Measurements from ENCODE around the gene APBB2.

The APBB2 gene

DNA sequence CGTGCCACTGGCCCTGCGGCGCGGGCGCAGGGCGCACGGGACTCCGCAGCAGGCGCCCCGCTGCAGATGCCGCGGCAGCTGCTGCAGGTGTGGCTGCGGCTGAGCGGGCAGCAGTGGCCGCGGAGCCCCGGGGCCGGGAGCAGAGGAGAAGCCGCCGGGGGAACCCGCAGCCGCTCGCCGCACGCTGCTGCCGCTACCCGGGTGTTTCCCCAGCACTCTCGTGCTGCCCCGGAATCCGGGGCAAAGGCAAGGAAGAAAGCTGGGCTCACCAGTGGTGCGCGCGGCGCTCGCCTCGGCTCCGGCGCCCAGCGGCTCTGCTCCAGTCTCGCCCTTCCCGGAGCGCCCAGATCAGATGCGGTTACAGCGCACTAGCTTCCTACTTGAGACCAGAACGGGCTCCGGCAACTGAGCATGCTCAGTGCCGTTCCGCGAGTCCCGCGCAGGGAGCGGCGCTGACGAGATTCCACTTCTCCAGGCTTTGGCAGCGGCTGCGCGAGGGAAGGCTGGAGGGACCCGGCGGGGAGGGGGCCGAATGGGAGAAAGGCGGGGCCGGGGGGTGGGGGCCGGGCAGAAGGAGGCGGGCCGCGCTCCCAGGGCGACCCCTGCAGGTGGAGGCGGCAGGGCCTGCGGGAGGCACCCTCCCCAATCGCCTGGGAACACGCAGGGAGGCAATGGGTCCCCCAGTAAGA is at the start of gene APBB2:
APBB2 (minus strand) TSS at position 407 of the 689 bp plus-strand sequence. CDS start 181,288 bp downstream, outside the sequence.
- Histone ChIP-seq H3K9me3 (ENCODE audit: control insufficient read depth, insufficient read depth, low read length) (no peaks in the 10 kb centered on the region), H3K36me3 (ENCODE audit: control insufficient read depth, insufficient read depth, low read length) (no peaks in the 10 kb centered on the region)

DNA sequence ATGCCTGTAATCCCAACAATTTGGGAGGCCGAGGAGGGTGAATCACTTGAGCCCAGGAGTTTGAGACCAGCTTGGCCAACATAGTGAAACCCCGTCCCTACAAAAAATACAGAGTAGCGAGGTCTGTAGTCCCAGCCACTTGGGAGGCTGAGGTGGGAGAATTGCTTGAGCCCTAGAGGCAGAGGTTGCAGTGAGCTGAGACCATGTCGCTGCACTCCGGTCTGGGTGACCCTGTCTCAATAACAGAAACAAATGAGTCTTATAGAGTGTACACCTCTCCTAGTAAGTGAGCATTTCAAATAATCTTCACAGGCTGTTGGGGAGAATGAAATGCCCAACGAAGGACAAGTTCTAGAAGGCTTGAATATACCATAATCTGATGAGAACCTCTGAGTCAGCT is 47.9 kb upstream of the APBB2 start:
- Histone ChIP-seq H3K9ac (ENCODE audit: low read depth, low read length) (no peak overlapping the region), H3K4me3 (ENCODE audit: low read depth, low read length) (no peak overlapping the region), H3K4me1 (ENCODE audit: control insufficient read depth, insufficient read depth, low read length) (peaks cover 10% of the 10 kb centered on the region), H3K9me3 (ENCODE audit: control insufficient read depth, insufficient read depth, low read length) (no peaks in the 10 kb centered on the region), H3K36me3 (ENCODE audit: control insufficient read depth, insufficient read depth, low read length) (peaks cover 57% of the 10 kb centered on the region), H3K27me3 (ENCODE audit: control insufficient read depth, insufficient read depth, low read length) (no peaks in the 10 kb centered on the region)

More for the DNA sequence above, at the start of gene APBB2:
- H3K4me1 ChIP-seq (ENCODE audit: control insufficient read depth, insufficient read depth, low read length) = peaks cover 12% of the 10 kb centered on the region
- peaks cover 7% of the 10 kb centered on the region for H3K27me3 ChIP-seq (ENCODE audit: control insufficient read depth, insufficient read depth, low read length)
- peak within 1 kb of the TSS; percentile 78 for H3K4me3 ChIP-seq (ENCODE audit: low read depth, low read length)
- peak within 1 kb of the TSS; percentile 94 for H3K9ac ChIP-seq (ENCODE audit: low read depth, low read length)

DNA sequence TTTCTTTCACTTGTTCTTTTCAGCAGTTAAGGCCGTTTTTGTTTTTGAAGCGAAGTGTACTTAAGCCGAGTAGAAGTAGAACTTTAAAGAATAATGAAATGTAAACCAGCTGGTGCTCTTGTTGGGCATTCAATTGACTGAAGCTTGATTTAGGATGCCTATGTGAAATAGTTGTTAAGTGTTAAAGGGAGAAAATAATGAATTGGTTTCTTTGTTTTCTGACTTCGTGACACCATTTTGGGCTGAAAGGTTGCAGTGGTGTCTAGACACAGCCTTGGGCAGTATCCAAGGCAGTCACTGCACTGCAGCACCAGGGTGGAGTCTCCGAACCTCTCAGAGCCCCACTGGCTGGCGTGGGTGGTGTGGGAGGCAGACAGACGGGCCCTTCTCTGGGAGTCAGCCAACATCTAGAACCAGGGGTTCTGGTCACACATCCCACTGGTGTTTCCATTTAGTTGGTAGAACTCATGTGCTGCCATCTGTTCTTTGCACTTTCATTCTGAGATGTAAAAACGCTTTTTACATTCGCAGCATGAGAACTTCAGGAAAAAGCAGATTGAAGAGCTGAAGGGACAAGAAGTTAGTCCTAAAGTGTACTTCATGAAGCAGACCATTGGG is 45.9 kb upstream of the APBB2 start:
- H3K4me3 ChIP-seq (ENCODE audit: low read depth, low read length) = no peak overlapping the region
- no peaks in the 10 kb centered on the region for H3K27me3 ChIP-seq (ENCODE audit: control insufficient read depth, insufficient read depth, low read length)
- H3K9ac ChIP-seq (ENCODE audit: low read depth, low read length) = no peak overlapping the region
- H3K4me1 ChIP-seq (ENCODE audit: control insufficient read depth, insufficient read depth, low read length) = peaks cover 17% of the 10 kb centered on the region
- H3K9me3 ChIP-seq (ENCODE audit: control insufficient read depth, insufficient read depth, low read length) = no peaks in the 10 kb centered on the region
- peaks cover 51% of the 10 kb centered on the region for H3K36me3 ChIP-seq (ENCODE audit: control insufficient read depth, insufficient read depth, low read length)

DNA sequence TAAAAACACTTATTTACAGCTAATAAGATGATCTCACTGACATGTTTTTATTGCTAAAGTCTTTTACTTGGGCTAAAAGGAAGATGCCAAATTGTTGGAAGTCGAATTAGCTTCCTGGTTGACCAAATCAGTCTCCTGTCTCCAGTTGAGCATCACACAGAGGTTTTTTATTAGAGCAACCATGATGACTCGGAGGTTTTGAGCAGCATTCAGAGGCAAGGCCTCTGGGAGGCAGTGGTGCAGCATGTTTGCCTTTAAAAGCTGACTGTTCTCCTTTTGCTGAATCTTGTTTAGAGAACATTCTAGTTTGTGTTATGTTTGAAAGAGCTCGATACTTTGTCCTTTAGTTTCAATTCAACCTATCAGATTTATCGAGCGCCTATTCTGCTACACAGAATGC is 44.4 kb upstream of the APBB2 start:
- H3K27me3 ChIP-seq (ENCODE audit: control insufficient read depth, insufficient read depth, low read length) = no peaks in the 10 kb centered on the region
- H3K4me3 ChIP-seq (ENCODE audit: low read depth, low read length) = peak overlapping the region; percentile 90
- no peak overlapping the region for H3K9ac ChIP-seq (ENCODE audit: low read depth, low read length)
- H3K36me3 ChIP-seq (ENCODE audit: control insufficient read depth, insufficient read depth, low read length) = peaks cover 38% of the 10 kb centered on the region
- peaks cover 18% of the 10 kb centered on the region for H3K4me1 ChIP-seq (ENCODE audit: control insufficient read depth, insufficient read depth, low read length)
- H3K9me3 ChIP-seq (ENCODE audit: control insufficient read depth, insufficient read depth, low read length) = no peaks in the 10 kb centered on the region

DNA sequence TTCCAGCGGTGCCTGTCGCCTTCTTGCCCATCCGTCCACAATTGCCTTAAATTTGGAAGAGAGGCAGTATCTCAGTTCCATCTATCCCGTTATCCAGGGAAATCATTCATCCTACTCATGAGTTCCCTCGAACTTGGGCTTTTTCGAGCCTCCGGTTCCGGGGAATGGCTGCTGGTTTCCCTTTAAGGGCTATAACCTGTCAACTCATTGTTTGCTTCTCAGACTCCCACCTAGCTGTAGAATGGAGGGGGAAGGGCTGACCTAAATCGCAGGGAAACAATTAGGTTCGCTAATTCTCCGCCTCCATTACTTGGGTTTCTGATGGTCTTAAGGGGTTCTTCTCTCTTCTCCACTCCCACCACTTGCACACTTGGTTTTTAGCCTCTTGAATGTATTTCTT is 43.6 kb upstream of the APBB2 start:
- Histone ChIP-seq H3K36me3 (ENCODE audit: control insufficient read depth, insufficient read depth, low read length) (peaks cover 29% of the 10 kb centered on the region), H3K4me3 (ENCODE audit: low read depth, low read length) (peak overlapping the region; percentile 90), H3K27me3 (ENCODE audit: control insufficient read depth, insufficient read depth, low read length) (no peaks in the 10 kb centered on the region), H3K4me1 (ENCODE audit: control insufficient read depth, insufficient read depth, low read length) (peaks cover 18% of the 10 kb centered on the region), H3K9me3 (ENCODE audit: control insufficient read depth, insufficient read depth, low read length) (no peaks in the 10 kb centered on the region), H3K9ac (ENCODE audit: low read depth, low read length) (peak overlapping the region; percentile 94)

DNA sequence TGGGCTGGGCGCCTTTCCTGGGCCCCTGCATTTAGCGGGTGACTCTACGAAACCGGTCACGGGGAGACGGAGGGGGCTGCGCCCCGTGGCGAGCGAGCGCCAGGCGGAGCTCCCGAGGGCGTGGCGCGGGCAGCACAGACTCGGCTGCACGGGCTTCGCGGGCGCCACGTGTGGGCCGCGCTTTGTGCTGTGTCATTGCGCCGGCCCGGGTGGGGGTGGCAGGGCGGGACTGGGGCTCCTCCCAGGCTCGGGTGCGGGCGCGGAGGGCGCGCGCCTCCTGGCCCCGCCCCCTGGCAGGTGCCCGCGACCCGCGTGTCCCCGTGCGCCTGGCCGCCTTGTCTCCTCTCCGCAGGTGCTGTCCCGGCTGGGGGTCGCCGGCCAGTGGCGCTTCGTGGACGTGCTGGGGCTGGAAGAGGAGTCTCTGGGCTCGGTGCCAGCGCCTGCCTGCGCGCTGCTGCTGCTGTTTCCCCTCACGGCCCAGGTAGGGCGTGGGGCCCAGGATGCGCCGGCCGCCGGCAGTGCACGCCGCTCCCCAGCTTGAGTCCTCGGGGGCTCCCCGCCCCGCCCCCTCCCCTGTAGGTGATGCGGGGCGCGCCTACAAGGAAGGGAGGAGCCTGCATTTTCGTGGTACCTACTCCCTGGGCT is 43.0 kb upstream of the APBB2 start:
- Histone ChIP-seq H3K36me3 (ENCODE audit: control insufficient read depth, insufficient read depth, low read length) (peaks cover 25% of the 10 kb centered on the region), H3K27me3 (ENCODE audit: control insufficient read depth, insufficient read depth, low read length) (no peaks in the 10 kb centered on the region), H3K4me1 (ENCODE audit: control insufficient read depth, insufficient read depth, low read length) (peaks cover 18% of the 10 kb centered on the region), H3K9me3 (ENCODE audit: control insufficient read depth, insufficient read depth, low read length) (no peaks in the 10 kb centered on the region), H3K4me3 (ENCODE audit: low read depth, low read length) (peak overlapping the region; percentile 90), H3K9ac (ENCODE audit: low read depth, low read length) (peak overlapping the region; percentile 94)

DNA sequence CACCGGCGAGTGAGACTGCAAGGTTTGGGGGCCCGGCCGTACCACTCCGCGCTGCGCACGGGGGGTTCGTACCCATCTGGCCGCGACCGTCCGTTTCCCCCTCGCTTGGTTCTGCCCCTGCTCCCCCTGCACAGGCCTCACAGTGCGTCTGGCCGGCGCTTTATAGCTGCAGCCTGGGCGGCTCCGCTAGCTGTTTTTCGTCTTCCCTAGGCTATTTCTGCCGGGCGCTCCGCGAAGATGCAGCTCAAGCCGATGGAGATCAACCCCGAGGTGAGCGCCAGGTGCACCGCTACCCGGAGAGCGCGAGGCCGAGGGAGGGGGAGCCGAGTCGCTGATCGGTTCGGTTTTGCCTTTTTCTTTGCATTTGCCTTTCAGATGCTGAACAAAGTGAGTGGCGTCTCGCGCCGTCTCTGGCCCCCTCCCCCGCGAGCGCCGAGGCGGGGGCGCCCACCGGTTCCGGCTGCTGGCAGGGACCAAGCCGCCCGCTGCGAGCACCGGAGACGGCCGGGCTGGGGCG is 42.5 kb upstream of the APBB2 start, which contains the start of gene UCHL1:
UCHL1 (plus strand) TSS at position 189 of the 517 bp plus-strand sequence; CDS start at position 238, 49 bp downstream.
- Histone ChIP-seq H3K27me3 (ENCODE audit: control insufficient read depth, insufficient read depth, low read length) (no peaks in the 10 kb centered on the region), H3K9ac (ENCODE audit: low read depth, low read length) (peak within 1 kb of the TSS; percentile 94), H3K4me3 (ENCODE audit: low read depth, low read length) (peak within 1 kb of the TSS; percentile 90), H3K4me1 (ENCODE audit: control insufficient read depth, insufficient read depth, low read length) (peaks cover 18% of the 10 kb centered on the region), H3K36me3 (ENCODE audit: control insufficient read depth, insufficient read depth, low read length) (peaks cover 19% of the 10 kb centered on the region), H3K9me3 (ENCODE audit: control insufficient read depth, insufficient read depth, low read length) (no peaks in the 10 kb centered on the region)

DNA sequence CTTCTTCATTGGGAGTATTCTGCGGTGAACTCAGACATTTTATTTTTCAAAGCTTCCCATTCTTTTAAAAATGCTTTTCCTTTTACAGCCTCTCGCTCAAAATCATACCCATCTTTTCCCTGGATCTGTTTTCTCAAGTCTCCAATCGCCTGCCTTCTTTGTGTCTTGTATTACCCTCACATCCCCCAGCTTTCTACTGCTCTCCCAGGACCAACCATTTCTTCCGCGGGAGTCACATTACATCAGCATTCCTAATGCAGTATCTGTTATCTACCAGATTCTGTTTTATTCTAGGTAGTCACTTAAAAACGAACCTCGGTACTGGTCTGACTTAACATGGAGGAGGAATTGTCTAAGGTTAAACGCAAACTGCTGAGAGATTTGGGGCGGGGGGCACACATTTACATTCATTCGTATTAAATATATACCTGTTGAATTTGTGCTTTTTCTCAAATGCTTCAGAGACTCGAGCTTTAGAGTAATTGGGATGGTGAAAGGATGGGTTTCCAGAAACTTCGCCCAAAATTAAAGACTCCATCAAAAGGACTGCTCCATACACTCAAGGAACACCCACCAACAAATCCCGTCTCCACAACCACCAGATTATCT is 41.9 kb upstream of the APBB2 start:
- Histone ChIP-seq H3K9ac (ENCODE audit: low read depth, low read length) (peak overlapping the region; percentile 47), H3K4me3 (ENCODE audit: low read depth, low read length) (peak overlapping the region; percentile 90), H3K9me3 (ENCODE audit: control insufficient read depth, insufficient read depth, low read length) (no peaks in the 10 kb centered on the region), H3K36me3 (ENCODE audit: control insufficient read depth, insufficient read depth, low read length) (peaks cover 16% of the 10 kb centered on the region), H3K4me1 (ENCODE audit: control insufficient read depth, insufficient read depth, low read length) (peaks cover 18% of the 10 kb centered on the region), H3K27me3 (ENCODE audit: control insufficient read depth, insufficient read depth, low read length) (no peaks in the 10 kb centered on the region)

DNA sequence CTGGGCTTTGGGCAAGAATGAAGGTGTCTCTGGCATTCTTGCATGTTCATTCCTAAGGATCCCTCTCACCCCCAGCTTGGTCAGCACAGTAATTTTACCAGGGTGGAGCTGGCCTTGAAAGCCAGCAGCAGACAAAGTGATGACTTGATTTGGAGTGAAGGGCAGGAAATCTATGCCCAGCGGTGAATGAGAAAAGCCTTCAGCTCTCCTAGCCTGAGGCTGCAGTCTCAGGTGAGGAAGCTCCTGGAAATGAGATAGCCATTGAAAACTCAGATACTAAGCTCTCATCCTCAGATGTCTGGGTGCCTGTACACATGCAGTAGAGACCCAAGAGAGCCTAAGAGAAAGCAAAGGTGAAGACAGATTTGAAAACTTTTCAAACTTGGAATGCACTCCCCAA is 31.6 kb upstream of the APBB2 start:
- H3K36me3 ChIP-seq (ENCODE audit: control insufficient read depth, insufficient read depth, low read length) = no peaks in the 10 kb centered on the region
- no peaks in the 10 kb centered on the region for H3K9me3 ChIP-seq (ENCODE audit: control insufficient read depth, insufficient read depth, low read length)
- H3K4me1 ChIP-seq (ENCODE audit: control insufficient read depth, insufficient read depth, low read length) = no peaks in the 10 kb centered on the region
- no peak overlapping the region for H3K9ac ChIP-seq (ENCODE audit: low read depth, low read length)
- H3K27me3 ChIP-seq (ENCODE audit: control insufficient read depth, insufficient read depth, low read length) = no peaks in the 10 kb centered on the region
- no peak overlapping the region for H3K4me3 ChIP-seq (ENCODE audit: low read depth, low read length)

DNA sequence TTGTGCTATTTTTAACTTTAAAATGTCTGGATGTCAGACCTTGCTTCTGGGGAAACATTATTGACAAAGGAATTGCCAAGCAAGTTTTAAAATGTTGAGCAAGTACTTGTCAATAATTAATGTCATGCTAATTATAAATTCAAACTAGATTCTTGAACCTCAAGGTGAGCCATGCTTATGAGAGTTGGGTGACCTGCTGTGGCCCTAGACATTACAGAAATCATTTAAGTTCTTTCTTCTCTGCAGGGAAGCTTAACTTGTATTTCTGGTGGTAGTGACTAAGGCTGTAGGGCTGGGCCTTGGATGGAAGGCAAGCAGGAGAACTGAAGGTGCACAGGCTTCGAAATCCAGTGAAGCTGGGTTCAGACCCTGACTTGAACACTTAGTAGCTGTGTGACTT is 27.6 kb upstream of the APBB2 start:
- no peaks in the 10 kb centered on the region for H3K27me3 ChIP-seq (ENCODE audit: control insufficient read depth, insufficient read depth, low read length)
- H3K36me3 ChIP-seq (ENCODE audit: control insufficient read depth, insufficient read depth, low read length) = no peaks in the 10 kb centered on the region
- H3K9ac ChIP-seq (ENCODE audit: low read depth, low read length) = no peak overlapping the region
- no peaks in the 10 kb centered on the region for H3K4me1 ChIP-seq (ENCODE audit: control insufficient read depth, insufficient read depth, low read length)
- no peaks in the 10 kb centered on the region for H3K9me3 ChIP-seq (ENCODE audit: control insufficient read depth, insufficient read depth, low read length)
- no peak overlapping the region for H3K4me3 ChIP-seq (ENCODE audit: low read depth, low read length)

DNA sequence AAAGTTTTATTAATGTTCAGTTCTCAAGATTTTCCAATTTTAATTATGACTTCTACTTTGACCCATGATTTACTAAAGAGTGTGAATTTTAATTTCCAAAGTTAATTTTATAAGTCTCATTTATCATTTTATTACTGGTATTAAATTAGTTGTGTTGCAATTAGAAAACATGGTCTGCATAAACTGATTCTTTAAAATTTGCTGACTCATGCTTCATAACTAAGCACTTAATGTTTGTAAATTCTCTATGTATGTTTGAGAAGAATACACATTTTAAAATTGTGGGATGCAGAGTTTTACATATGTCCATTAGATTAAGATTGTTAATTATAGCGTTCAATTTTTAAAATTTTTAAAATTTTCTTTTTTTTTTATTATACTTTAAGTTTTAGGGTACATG is 22.2 kb upstream of the APBB2 start:
- no peak overlapping the region for H3K4me3 ChIP-seq (ENCODE audit: low read depth, low read length)
- H3K27me3 ChIP-seq (ENCODE audit: control insufficient read depth, insufficient read depth, low read length) = no peaks in the 10 kb centered on the region
- H3K4me1 ChIP-seq (ENCODE audit: control insufficient read depth, insufficient read depth, low read length) = no peaks in the 10 kb centered on the region
- no peak overlapping the region for H3K9ac ChIP-seq (ENCODE audit: low read depth, low read length)
- H3K9me3 ChIP-seq (ENCODE audit: control insufficient read depth, insufficient read depth, low read length) = no peaks in the 10 kb centered on the region
- no peaks in the 10 kb centered on the region for H3K36me3 ChIP-seq (ENCODE audit: control insufficient read depth, insufficient read depth, low read length)
